Activated T-helper 2 cell treated with anti-CD3 and anti-CD28 coated beads, Interferon-gamma antibody, Interleukin-2, Interleukin-4, amounts not matched to agents 10 μg/mL and 5 μg/mL and 100 μg/mL, durations not matched to agents 14 hours and 24 hours and 36 hours (primary cell): ENCODE measurements around the gene TLX2. TPM values are rescaled to one million over a fixed set of nuclear protein-coding genes. Genes with fewer than 3 reads are reported as not detected.
A peak's percentile ranks its signal among the peaks of the same experiment; 100 is the strongest.
"Not testable (repeated sequence)": the region's sequence is repeated elsewhere in the genome, so short reads cannot be mapped to it uniquely, and the experiment has no call there.

Source experiments
- DNase-seq: peaks from one replicate; pipeline ENCODE4 v3.0.0; 2021; ENCODE audit warnings: low spot score
- H3K27ac Mint-ChIP-seq: one replicate; pipeline ENCODE4 v1.8.0; 2021; ENCODE audit warnings: mixed read lengths
- H3K27me3 Mint-ChIP-seq: one replicate; pipeline ENCODE4 v1.8.0; 2021; ENCODE audit warnings: low read depth, mixed read lengths
- H3K36me3 Mint-ChIP-seq: one replicate; pipeline ENCODE4 v1.8.0; 2021; ENCODE audit warnings: low read depth, mixed read lengths
- H3K4me1 Mint-ChIP-seq: one replicate; pipeline ENCODE4 v1.8.0; 2021; ENCODE audit warnings: low read depth, mixed read lengths
- H3K4me3 Mint-ChIP-seq: one replicate; pipeline ENCODE4 v1.8.0; 2021; ENCODE audit warnings: low read depth, mild to moderate bottlenecking, moderate library complexity, mixed read lengths
- H3K9me3 Mint-ChIP-seq: one replicate; pipeline ENCODE4 v1.8.0; 2021; ENCODE audit warnings: mixed read lengths
- intact Hi-C: fragments of 100-400 bp; cut with micrococcal nuclease; formaldehyde crosslinking; loops from one replicate; pipeline ENCODE4 v1.15.1; 2023
- total RNA-seq: library from RNA; stranded (reverse); gene quantifications from 2 replicates; pipeline ENCODE4 v1.2.3, GENCODE V29; 2022

The TLX2 gene
- total RNA-seq, 1 donor from 2014 or later, result 0.82 TPM

DNA sequence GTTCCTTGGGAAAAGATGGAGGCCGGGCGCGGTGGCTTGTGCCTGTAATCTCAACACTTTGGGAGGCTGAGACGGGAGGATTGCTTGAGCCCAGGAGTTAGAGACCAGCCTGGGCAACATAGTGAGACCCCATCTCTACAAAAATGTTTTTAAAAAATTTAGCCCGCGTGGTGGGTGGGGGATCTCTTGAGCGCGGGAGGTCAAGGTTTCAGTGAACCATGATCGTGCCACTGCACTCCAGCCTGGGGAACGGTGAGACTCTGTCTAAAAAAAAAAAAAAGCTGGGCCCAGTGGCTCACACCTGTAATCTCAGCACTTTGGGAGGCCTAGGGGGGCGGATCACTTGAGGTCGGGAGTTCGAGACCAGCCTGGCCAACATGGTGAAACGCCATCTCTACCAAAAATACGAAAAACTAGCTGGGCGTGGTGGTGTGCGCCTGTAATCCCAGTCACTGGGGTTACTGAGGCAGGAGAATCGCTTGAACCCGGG lies 30.5 kb upstream of the TLX2 start:
- H3K27me3 Mint-ChIP-seq, H3K9me3 Mint-ChIP-seq, DNase-seq: not testable (repeated sequence)
- Mint-ChIP-seq H3K4me1 (peaks cover 26% of the 10 kb centered on the region), H3K4me3 (peak overlapping the region; percentile 99), H3K27ac (peak overlapping the region; percentile 99), H3K36me3 (peaks cover 39% of the 10 kb centered on the region)
- intact Hi-C loops, result loop anchor here (1.0 to 2.0 kb wide), 5 partner anchors 11 to 104 kb away; partner anchors contain the start of genes AUP1, HTRA2, LBX2 and MRPL53

DNA sequence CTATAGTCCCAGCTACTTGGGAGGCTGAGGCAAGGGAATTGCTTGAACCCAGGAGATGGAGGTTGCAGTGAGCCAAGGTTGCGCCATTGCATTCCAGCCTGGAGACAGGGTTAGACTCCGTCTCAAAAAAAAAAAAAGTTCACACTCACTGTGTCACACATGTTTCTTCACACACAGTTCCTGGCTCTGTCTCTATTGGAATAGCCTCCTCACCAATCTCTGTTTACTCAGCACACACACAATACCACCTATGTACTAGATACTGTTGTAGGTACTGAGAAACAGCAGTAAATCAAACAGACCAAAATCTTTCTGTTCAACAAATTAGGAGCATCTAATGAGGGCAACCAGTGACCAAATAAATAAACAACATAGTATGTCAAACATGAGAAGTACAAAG lies 28.1 kb upstream of the TLX2 start:
- Mint-ChIP-seq H3K4me3 (no peak overlapping the region), H3K27me3 (no peaks in the 10 kb centered on the region), H3K27ac (no peak overlapping the region), H3K4me1 (peaks cover 18% of the 10 kb centered on the region), H3K36me3 (peaks cover 36% of the 10 kb centered on the region), H3K9me3 (no peaks in the 10 kb centered on the region)
- intact Hi-C loops, result no loop called here
- no peak for DNase-seq

DNA sequence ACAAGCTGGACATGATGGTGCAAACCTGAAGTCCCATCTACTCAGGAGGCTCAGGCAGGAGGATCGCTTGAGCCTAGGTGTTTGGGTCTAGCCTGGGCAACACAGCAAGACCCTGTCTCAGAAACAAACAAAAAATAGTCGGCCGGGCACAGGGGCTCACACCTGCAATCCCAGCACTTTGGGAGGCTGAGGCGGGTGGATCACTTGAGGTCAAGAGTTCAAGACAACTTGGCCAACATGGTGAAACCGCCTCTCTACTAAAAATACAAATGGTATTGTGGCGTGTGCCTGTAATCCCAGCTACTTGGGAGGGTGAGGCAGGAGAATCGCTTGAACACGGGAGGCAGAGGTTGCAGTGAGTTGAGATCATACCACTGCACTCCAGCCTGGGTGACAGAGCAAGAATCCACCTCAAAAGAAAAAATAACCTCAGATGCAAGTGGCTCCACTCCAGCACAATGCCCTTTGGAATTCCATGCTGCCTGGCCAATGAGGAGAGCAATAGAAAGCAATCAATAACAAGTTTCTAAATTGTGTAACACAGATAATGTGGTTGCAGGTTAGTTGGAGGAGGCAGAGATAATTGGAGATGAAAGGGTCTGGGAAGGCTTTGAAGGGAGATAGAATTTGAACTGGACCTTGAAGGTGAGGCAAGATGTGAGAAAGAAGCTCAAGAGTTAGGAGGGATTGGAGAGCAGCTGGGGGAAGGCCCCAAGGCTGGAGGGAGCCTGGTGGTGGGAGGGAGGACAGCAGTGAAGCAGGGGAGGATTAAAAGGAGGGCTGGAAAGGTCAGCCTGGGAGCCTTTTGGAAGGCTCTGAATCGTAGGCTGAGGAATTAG lies 25.4 kb upstream of the TLX2 start:
- intact Hi-C loops, result no loop called here

DNA sequence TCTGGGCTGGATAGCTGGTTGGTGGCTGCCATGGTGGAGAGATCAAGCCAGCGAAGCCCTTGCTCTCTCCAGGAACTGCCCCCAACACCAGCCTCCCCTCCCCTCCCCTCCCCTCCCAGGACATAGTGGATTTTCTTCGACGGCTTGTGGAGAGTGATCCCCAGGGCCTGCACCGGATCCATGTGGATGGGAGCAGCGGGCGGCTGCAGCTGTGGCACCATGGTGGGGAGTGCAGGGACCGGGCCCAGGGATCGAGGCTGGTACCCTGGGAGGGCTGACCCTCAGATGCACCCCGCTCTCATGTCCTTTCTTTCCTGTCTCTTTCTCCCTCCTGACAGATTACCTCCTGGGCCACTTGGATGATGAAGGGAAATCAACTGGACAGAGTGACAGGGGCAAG lies 24.3 kb upstream of the TLX2 start:
- Mint-ChIP-seq H3K27ac (no peak overlapping the region), H3K4me1 (peaks cover 4% of the 10 kb centered on the region), H3K36me3 (peaks cover 54% of the 10 kb centered on the region), H3K9me3 (no peaks in the 10 kb centered on the region), H3K4me3 (no peak overlapping the region), H3K27me3 (no peaks in the 10 kb centered on the region)
- no peak for DNase-seq
- intact Hi-C loops, result loop anchor here (10.0 kb wide), 1 partner anchor 345 kb away; the partner anchor contains the start of gene HK2

More for the DNA sequence above, 25.4 kb upstream of the TLX2 start:
- H3K4me1 Mint-ChIP-seq, result peaks cover 7% of the 10 kb centered on the region
- no peak overlapping the region for H3K27ac Mint-ChIP-seq
- H3K36me3 Mint-ChIP-seq, result peaks cover 52% of the 10 kb centered on the region
- H3K4me3 Mint-ChIP-seq, result no peak overlapping the region
- DNase-seq, result no peak
- no peaks in the 10 kb centered on the region for H3K27me3 Mint-ChIP-seq
- H3K9me3 Mint-ChIP-seq, result no peaks in the 10 kb centered on the region

DNA sequence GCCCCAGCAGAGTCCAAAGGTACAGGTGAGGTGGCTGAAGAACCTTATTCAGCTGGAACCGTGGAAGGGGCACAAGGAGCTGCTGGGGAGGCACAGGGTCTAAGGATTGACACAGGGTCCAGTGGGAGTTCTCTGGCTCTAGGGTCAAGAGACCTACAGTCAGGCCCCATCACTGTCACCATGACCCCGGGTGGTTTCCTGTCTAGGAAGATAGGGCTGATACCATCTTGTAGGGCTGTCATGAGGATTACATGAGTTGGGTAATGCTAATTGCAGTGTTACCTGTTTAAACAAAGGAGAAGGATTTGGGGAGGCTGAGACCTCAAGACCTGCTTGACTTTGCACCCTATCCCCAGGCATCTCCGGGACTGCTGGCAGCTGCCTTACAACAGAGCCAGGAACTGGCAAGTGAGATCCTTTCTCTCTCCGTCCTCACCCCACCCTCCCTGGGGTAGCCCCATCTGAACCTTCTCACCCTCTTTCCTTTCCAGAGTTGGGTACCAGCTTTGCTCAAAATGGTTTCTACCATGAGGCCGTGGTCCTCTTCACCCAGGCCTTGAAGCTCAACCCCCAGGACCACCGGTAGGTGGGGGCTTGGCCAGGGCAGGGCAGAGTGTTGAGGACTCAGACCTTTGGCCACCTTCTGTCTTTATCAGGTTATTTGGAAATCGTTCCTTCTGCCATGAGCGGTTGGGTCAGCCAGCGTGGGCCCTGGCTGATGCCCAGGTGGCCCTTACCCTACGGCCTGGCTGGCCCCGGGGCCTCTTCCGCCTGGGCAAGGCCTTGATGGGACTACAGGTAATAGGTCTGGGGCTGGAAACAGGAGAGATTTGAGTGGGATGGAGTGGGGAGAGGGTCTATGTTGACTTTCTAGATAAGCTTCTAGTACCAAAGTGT lies 22.4 kb upstream of the TLX2 start:
- Mint-ChIP-seq H3K27me3 (no peaks in the 10 kb centered on the region), H3K4me1 (peaks cover under 1% of the 10 kb centered on the region), H3K36me3 (peaks cover 47% of the 10 kb centered on the region), H3K27ac (no peak overlapping the region), H3K4me3 (no peak overlapping the region), H3K9me3 (no peaks in the 10 kb centered on the region)
- DNase-seq, result no peak
- intact Hi-C loops, result loop anchor here (10.0 kb wide), 1 partner anchor 343 kb away; the partner anchor contains the start of gene HK2

DNA sequence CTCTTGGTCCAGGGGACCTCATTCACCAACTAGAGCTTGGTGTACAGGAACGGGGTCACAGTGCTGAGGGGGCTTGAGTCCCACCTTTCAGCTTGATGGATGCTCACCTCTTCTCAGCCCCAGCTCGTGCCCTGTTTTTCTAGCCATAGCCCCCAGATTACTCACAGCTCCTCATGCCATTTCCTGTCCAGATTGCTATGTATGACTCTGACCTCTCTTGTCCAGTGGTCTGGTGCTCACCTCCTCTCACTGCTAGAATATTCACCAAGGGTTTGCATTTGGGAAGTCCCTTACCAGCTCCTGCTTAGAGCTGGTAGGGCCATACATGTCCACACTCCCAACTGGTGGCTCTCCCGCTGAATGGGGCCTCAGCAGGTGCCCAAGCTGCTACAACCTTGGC lies 20.7 kb upstream of the TLX2 start:
- H3K4me1 Mint-ChIP-seq, result peaks cover 10% of the 10 kb centered on the region
- peaks cover 3% of the 10 kb centered on the region for H3K27me3 Mint-ChIP-seq
- no peak overlapping the region for H3K4me3 Mint-ChIP-seq
- peaks cover 46% of the 10 kb centered on the region for H3K36me3 Mint-ChIP-seq
- no peaks in the 10 kb centered on the region for H3K9me3 Mint-ChIP-seq
- no peak for DNase-seq
- intact Hi-C loops, result loop anchor here (10.0 kb wide), 1 partner anchor 341 kb away; the partner anchor contains the start of gene HK2
- H3K27ac Mint-ChIP-seq, result no peak overlapping the region

- H3K27ac Mint-ChIP-seq, result no peak overlapping the region
- H3K4me3 Mint-ChIP-seq, result no peak overlapping the region
- peaks cover 41% of the 10 kb centered on the region for H3K36me3 Mint-ChIP-seq
- no peak for DNase-seq
- peaks cover 13% of the 10 kb centered on the region for H3K27me3 Mint-ChIP-seq
- H3K9me3 Mint-ChIP-seq, result no peaks in the 10 kb centered on the region
- H3K4me1 Mint-ChIP-seq, result peaks cover 15% of the 10 kb centered on the region
- intact Hi-C loops, result loop anchor here (5.0 to 10.0 kb wide), 2 partner anchors 37 to 339 kb away; partner anchors contain the start of gene HK2
Measured at GRCh38 chr2:74495440-74495839, 18.8 kb upstream of the TLX2 start.

GRCh38 chr2:74496997-74497776 lies 17.1 kb upstream of the TLX2 start:
- no peaks in the 10 kb centered on the region for H3K9me3 Mint-ChIP-seq
- peaks cover 21% of the 10 kb centered on the region for H3K4me1 Mint-ChIP-seq
- intact Hi-C loops, result loop anchor here (5.0 to 10.0 kb wide), 2 partner anchors 35 to 338 kb away; partner anchors contain the start of gene HK2
- no peak for DNase-seq
- H3K36me3 Mint-ChIP-seq, result peaks cover 41% of the 10 kb centered on the region
- H3K27me3 Mint-ChIP-seq, result peaks cover 25% of the 10 kb centered on the region
- peak overlapping the region; percentile 33 for H3K27ac Mint-ChIP-seq
- H3K4me3 Mint-ChIP-seq, result peak overlapping the region; percentile 86

DNA sequence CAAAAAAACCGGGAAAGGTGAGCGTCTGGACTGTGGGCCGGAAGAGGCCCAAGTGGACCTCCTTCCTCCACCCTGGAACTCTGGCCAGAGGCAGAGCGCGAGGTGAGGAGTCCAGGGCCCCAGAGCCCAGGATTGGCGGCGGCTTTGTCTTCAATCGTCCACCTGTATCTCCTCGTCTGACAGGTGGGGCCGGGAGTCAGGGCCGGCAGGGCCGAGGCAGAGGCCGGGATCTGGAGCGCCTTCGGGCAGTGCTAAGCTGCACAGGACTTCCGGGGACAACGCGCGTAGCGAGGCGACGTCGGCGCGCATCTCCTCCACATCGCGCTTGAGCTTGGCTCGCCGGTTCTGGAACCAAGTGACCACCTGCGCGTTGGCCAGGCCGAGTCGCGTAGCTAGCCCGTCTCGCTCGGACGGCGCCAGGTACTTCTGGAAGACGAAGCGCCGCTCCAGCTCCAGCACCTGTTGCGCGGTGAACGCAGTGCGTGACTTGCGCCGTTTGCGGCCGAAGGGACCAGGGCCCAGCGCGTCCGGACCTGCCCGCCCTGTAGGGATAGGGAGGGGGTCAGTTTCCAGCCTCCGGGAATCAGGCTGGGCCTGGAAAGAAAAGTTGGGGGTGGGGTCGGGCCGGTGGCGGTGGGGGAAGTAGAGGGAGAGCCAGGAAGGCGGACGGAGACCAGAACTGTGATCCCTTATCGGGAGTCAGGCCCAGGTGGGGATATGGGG lies 16.3 kb upstream of the TLX2 start:
- no peak for DNase-seq
- H3K4me3 Mint-ChIP-seq, result peak overlapping the region; percentile 86
- peaks cover 41% of the 10 kb centered on the region for H3K36me3 Mint-ChIP-seq
- peak overlapping the region; percentile 72 for H3K27ac Mint-ChIP-seq
- peaks cover 28% of the 10 kb centered on the region for H3K4me1 Mint-ChIP-seq
- peaks cover 30% of the 10 kb centered on the region for H3K27me3 Mint-ChIP-seq
- no peaks in the 10 kb centered on the region for H3K9me3 Mint-ChIP-seq
- intact Hi-C loops, result loop anchor here (2.0 to 10.0 kb wide), 3 partner anchors 15 to 337 kb away; partner anchors contain the start of genes CCDC142, HK2 and TTC31

DNA sequence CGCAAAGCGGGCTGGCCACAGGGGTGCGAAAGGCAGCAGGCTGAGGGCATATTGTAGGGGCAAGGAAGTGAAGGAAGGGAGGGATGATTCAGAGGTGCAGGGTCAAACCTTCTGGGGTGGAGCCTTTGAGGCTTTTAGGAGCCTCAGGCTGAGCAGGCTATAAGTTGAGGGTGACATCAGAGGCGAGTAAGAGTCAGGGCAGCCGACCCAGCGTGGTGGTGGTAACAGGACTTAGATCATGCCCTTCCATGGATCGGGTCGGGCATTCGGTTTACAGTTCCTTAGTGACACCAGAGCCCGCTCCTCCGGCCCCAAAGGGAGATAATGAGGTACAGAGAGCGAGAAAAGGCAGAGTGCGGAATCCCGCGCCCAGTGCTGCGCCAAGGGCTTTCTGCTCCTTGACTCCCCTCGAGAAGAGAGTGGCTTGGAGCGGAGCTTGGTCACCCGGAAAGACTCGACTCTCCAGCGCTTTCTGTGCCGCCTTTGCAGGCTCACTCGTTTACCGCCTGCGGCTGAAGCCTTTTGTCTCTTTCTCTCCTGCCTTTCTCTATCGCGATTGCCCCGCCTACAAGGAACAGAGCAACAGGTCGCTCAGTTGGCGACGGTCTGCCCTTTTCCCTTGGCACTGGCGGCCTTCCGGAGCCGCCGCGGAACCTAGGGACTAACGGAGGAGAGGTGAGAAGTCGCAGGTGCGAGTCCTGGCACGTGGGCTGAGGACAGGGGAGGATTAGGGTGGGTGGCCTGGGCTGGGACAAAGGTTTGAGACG lies 15.6 kb upstream of the TLX2 start:
- DNase-seq, result no peak
- intact Hi-C loops, result loop anchor here (1.0 to 10.0 kb wide), 4 partner anchors 16 to 336 kb away; partner anchors contain the start of genes CCDC142, HK2, TLX2 and TTC31

More for the DNA sequence above, 15.6 kb upstream of the TLX2 start:
- H3K4me3 Mint-ChIP-seq, result peak overlapping the region; percentile 86
- peaks cover 31% of the 10 kb centered on the region for H3K4me1 Mint-ChIP-seq
- peak overlapping the region; percentile 72 for H3K27ac Mint-ChIP-seq
- H3K27me3 Mint-ChIP-seq, result peaks cover 30% of the 10 kb centered on the region
- H3K9me3 Mint-ChIP-seq, result no peaks in the 10 kb centered on the region
- H3K36me3 Mint-ChIP-seq, result peaks cover 37% of the 10 kb centered on the region
